Measurements from ENCODE around the gene OSBPL6. TPM values are rescaled to one million over a fixed set of nuclear protein-coding genes. Genes with fewer than 3 reads are reported as not detected.

Gene OSBPL6
- total RNA-seq, 1 donor from 2014 or later: 3.6 TPM

DNA sequence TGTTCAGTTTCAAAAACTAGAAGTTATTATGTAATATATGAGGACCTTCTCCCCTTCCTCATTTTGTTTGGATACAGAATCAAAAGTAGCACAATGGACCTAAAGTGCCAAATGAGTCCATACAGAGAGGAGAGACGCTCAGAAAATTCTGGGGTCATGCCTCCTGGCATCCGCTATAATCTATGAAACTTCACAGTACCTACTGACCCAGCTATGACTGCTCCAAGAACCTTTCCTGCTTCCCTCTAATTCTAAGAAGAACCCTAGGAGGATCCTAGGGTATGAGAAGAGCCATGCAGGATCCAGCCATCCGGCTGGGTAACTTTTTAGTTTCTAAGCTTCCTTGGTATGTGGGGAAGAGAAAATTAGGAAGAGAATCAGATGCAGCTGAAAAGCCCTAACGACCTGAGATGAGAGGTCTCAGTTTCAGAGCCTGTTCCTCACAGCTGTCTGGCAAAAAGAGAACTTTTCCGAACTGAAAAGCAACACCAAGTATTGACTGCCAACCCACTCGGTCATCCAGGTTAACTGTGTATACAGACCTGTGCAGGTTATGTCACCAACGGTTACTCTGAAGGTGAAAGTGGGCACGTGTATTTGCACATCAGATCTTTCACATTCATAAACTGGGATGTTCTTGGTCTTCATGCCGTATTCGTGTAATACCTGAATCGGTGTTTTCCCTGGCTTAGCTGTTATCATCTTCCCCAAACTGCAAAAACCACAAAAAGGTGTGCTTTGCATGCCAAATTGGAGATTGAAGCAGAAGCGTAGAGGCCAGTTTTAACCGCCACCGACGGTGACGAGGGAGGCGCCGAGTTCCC is 255.6 kb downstream of the OSBPL6 start:
- Histone ChIP-seq H3K4me3 (ENCODE audit: low read depth, low read length) (peak overlapping the region; percentile 94), H3K27me3 (ENCODE audit: control insufficient read depth, insufficient read depth, low read length) (no peaks in the 10 kb centered on the region), H3K36me3 (ENCODE audit: control insufficient read depth, insufficient read depth, low read length) (no peaks in the 10 kb centered on the region)
- TF ChIP-seq, protein P1, sequence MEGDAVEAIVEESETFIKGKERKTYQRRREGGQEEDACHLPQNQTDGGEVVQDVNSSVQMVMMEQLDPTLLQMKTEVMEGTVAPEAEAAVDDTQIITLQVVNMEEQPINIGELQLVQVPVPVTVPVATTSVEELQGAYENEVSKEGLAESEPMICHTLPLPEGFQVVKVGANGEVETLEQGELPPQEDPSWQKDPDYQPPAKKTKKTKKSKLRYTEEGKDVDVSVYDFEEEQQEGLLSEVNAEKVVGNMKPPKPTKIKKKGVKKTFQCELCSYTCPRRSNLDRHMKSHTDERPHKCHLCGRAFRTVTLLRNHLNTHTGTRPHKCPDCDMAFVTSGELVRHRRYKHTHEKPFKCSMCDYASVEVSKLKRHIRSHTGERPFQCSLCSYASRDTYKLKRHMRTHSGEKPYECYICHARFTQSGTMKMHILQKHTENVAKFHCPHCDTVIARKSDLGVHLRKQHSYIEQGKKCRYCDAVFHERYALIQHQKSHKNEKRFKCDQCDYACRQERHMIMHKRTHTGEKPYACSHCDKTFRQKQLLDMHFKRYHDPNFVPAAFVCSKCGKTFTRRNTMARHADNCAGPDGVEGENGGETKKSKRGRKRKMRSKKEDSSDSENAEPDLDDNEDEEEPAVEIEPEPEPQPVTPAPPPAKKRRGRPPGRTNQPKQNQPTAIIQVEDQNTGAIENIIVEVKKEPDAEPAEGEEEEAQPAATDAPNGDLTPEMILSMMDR (IDR thresholded peaks at IDR 0.05; ENCODE audit: insufficient read depth, low read length, poor library complexity, severe bottlenecking): no peak
- DNase-seq (ENCODE audit: low read depth): no peak

DNA sequence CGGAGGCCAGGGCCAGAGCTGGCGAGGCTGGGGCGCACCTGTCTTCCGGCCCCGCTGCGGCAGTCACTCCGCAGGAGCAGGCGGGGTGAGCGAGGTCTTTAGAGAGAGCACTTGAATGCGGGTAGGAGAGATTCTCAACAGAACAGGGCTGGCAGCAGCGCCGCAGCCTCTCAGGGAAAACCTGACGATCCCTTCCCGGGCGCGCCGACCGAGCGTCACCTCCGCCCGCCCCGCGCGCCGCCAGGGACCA is 256.1 kb downstream of the OSBPL6 start:
- H3K36me3 ChIP-seq (ENCODE audit: control insufficient read depth, insufficient read depth, low read length): no peaks in the 10 kb centered on the region
- TF ChIP-seq, protein P1 (IDR thresholded peaks at IDR 0.05; ENCODE audit: insufficient read depth, low read length, poor library complexity, severe bottlenecking): no peak
- peak overlapping the region; percentile 94 for H3K4me3 ChIP-seq (ENCODE audit: low read depth, low read length)
- DNase-seq (ENCODE audit: low read depth): peak; percentile 21
- no peaks in the 10 kb centered on the region for H3K27me3 ChIP-seq (ENCODE audit: control insufficient read depth, insufficient read depth, low read length)

DNA sequence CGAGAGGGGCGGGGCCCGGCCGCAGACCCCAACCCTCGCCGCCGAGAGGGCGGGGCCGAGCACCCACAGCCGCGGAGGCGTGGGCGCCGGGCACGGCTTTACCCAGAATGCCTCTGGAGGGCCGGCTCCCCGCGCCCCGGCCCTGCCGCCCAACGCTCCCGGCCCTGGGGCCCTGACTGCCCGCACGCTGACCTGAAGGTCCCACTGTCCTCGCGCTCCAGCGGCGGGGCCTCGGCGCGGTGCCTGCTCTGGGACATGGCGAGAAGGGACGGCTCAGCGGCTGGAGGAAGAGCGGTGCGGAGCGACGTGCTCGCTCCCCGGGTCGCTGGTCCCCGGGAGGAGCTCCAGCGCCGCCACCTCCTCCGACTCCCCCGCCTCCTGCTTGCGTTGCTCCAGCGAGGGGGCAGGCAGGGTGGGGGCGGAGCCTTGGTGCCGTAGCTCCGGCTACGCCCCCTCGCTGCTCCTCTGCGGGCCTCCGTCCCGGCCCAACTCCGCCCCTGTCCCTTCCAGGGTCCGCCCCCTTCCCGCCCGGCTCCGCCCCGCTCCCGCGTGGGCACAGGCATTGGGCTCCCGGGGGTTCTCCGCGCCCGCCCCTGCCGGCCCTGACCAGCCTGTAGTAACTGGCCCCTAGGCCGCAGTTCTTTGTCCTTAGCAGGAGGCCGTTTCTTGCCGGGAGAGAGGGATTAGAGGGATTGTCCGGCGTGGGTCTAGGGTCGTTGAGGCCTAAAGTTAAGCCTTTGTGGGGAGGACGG is 256.6 kb downstream of the OSBPL6 start, which contains the start of the genes PJVK and PRKRA:
PJVK (plus strand) TSS at position 605 of the 752 bp plus-strand sequence. CDS start 2,032 bp downstream, outside the sequence.
PRKRA (minus strand) TSS at position 402 of the 752 bp plus-strand sequence; CDS start at position 257, 145 bp downstream.
- DNase-seq (ENCODE audit: low read depth): peak; percentile 82
- TF ChIP-seq, protein P1 (IDR thresholded peaks at IDR 0.05; ENCODE audit: insufficient read depth, low read length, poor library complexity, severe bottlenecking): no peak
- peak within 1 kb of the TSS; percentile 94 for H3K4me3 ChIP-seq (ENCODE audit: low read depth, low read length)
- no peaks in the 10 kb centered on the region for H3K27me3 ChIP-seq (ENCODE audit: control insufficient read depth, insufficient read depth, low read length)
- H3K36me3 ChIP-seq (ENCODE audit: control insufficient read depth, insufficient read depth, low read length): no peaks in the 10 kb centered on the region

DNA sequence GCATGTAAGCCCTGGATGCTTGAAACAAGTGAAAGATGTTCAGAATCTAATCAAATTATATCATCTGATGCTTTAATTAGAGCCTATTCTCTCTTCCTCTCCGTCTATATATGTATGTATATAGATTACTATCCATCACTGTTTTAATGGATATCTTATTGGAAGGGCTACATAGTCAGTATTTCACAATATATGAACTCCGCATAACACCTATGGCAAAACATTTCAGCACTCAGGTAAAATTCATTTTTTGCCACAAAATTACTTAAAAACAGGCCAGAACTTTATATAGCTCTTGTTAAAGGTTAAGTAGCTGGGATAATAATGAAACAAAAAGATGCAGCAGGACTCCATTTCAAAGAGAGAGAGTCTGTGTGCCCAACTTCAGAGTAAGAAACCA is 258.0 kb downstream of the OSBPL6 start:
- H3K27me3 ChIP-seq (ENCODE audit: control insufficient read depth, insufficient read depth, low read length): no peaks in the 10 kb centered on the region
- no peak overlapping the region for H3K4me3 ChIP-seq (ENCODE audit: low read depth, low read length)
- H3K36me3 ChIP-seq (ENCODE audit: control insufficient read depth, insufficient read depth, low read length): no peaks in the 10 kb centered on the region
- no peak for DNase-seq (ENCODE audit: low read depth)
- TF ChIP-seq, protein P1 (IDR thresholded peaks at IDR 0.05; ENCODE audit: insufficient read depth, low read length, poor library complexity, severe bottlenecking): no peak

Other genes with a start within 250 kb of the OSBPL6 start
- gene PDE11A, start 121.7 kb upstream of the OSBPL6 start, total RNA-seq: 0.13 and 0.21 TPM in 2 replicates
- 7.6 and 17.2 TPM in 2 replicates for gene RBM45, start 82.1 kb upstream of the OSBPL6 start, total RNA-seq

Data from kidney epithelial cell (primary cell).